ENCODE results near the gene EMC7.

DNA sequence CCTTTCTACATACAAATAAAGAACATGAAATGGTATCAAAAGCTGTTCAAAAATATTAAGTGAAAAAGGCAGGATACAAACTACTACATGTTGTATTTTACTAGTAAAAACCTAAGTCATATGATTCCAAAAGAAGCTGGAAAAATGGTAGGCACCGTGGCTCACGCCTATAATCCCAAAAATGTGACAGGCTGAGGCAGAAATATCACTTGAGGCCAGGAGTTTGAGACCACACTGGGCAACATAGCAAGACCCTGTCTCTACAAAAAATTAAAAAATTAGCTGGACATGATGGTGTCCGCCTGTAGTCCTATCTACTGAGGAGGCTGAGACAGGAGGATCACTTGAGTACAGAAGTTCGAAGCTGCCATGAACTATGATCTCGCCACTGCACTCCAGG is 1.7 kb downstream of the EMC7 start:
- TF ChIP-seq, protein P1, sequence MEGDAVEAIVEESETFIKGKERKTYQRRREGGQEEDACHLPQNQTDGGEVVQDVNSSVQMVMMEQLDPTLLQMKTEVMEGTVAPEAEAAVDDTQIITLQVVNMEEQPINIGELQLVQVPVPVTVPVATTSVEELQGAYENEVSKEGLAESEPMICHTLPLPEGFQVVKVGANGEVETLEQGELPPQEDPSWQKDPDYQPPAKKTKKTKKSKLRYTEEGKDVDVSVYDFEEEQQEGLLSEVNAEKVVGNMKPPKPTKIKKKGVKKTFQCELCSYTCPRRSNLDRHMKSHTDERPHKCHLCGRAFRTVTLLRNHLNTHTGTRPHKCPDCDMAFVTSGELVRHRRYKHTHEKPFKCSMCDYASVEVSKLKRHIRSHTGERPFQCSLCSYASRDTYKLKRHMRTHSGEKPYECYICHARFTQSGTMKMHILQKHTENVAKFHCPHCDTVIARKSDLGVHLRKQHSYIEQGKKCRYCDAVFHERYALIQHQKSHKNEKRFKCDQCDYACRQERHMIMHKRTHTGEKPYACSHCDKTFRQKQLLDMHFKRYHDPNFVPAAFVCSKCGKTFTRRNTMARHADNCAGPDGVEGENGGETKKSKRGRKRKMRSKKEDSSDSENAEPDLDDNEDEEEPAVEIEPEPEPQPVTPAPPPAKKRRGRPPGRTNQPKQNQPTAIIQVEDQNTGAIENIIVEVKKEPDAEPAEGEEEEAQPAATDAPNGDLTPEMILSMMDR (IDR thresholded peaks at IDR 0.05), result no peak
- TF ChIP-seq POLR2AphosphoS5 (IDR thresholded peaks at IDR 0.05) (no peak), POLR2A (IDR thresholded peaks at IDR 0.05) (no peak)
